Activated B cell treated with CpG ODN at 0.5 μM for 24 hours (primary cell): ENCODE measurements around the gene C9orf72. TPM values are rescaled to one million over a fixed set of nuclear protein-coding genes. Genes with fewer than 3 reads are reported as not detected.

ENCODE experiments used
- ATAC-seq: fragments of 200-7000 bp; cut with Tn5 transposase; one replicate; pipeline ENCODE4 v1.10.0; 2021; ENCODE audit warnings: low read depth, mild to moderate bottlenecking, moderate library complexity
- CTCF ChIA-PET: fragments of 350-600 bp; sonication (Branson Sonifier 250); formaldehyde crosslinking; loops from one replicate; lab custom pipeline; 2021; ENCODE audit warnings: antibody characterized with exemption; lab: Charles Lee
- POLR2A ChIA-PET: fragments of 350-600 bp; sonication (Branson Sonifier 250); formaldehyde crosslinking; loops from one replicate; lab custom pipeline; 2021; ENCODE audit warnings: antibody characterized with exemption; lab: Charles Lee
- DNase-seq: peaks from one replicate; pipeline ENCODE4 v3.0.0; 2022
- H3K27ac Mint-ChIP-seq: one replicate; pipeline ENCODE4 v1.8.0; 2020; ENCODE audit warnings: mixed read lengths
- H3K27me3 Mint-ChIP-seq: one replicate; pipeline ENCODE4 v1.8.0; 2021; ENCODE audit warnings: mixed read lengths
- H3K36me3 Mint-ChIP-seq: one replicate; pipeline ENCODE4 v1.8.0; 2021; ENCODE audit warnings: low read depth, mixed read lengths
- H3K4me1 Mint-ChIP-seq: one replicate; pipeline ENCODE4 v1.8.0; 2021; ENCODE audit warnings: mixed read lengths
- H3K4me3 Mint-ChIP-seq: one replicate; pipeline ENCODE4 v1.8.0; 2020; ENCODE audit warnings: mild to moderate bottlenecking, mixed read lengths
- H3K9me3 Mint-ChIP-seq: one replicate; pipeline ENCODE4 v1.8.0; 2020; ENCODE audit warnings: mixed read lengths
- CTCF ChIP-seq: fragments of 200-600 bp; IDR thresholded peaks from one replicate; pipeline ENCODE4 v1.8.0; 2022; ENCODE audit warnings: antibody characterized with exemption, mild to moderate bottlenecking
- intact Hi-C: fragments of 100-400 bp; cut with micrococcal nuclease; formaldehyde crosslinking; loops from one replicate; pipeline ENCODE4 v1.15.1; 2024
- total RNA-seq: library from RNA; stranded (reverse); gene quantifications from 2 replicates; pipeline ENCODE4 v1.2.3, GENCODE V29; 2022

Gene C9orf72
- total RNA-seq, 1 donor from 2014 or later: 15.2 TPM

- H3K4me1 Mint-ChIP-seq: peaks cover 25% of the 10 kb centered on the region
- TF ChIP-seq CTCF: no peak
- ATAC-seq: no peak
- POLR2A ChIA-PET: no interaction called here
- peaks cover 3% of the 10 kb centered on the region for H3K27me3 Mint-ChIP-seq
- intact Hi-C loops: no loop called here
- no peak overlapping the region for H3K4me3 Mint-ChIP-seq
- no peaks in the 10 kb centered on the region for H3K9me3 Mint-ChIP-seq
- CTCF ChIA-PET: no interaction called here
- H3K36me3 Mint-ChIP-seq: no peaks in the 10 kb centered on the region
- no peak for DNase-seq
- no peak overlapping the region for H3K27ac Mint-ChIP-seq
Observed at GRCh38 chr9:27584931-27585330, 11.7 kb upstream of the C9orf72 start.

- no peak for TF ChIP-seq CTCF
- CTCF ChIA-PET: no interaction called here
- Mint-ChIP-seq H3K27me3 (peaks cover 3% of the 10 kb centered on the region), H3K9me3 (peaks cover 9% of the 10 kb centered on the region), H3K36me3 (no peaks in the 10 kb centered on the region), H3K4me3 (no peak overlapping the region), H3K4me1 (peaks cover 16% of the 10 kb centered on the region), H3K27ac (no peak overlapping the region)
- no peak for ATAC-seq
- POLR2A ChIA-PET: interaction anchor here (0.6 kb wide), 1 partner anchor 19 kb away, joined by 4 read pairs; no protein-coding TSS in a partner anchor
- DNase-seq: no peak
- intact Hi-C loops: no loop called here
Observed at GRCh38 chr9:27582794-27583193, 9.5 kb upstream of the C9orf72 start.

GRCh38 chr9:27581826-27582225 is 8.5 kb upstream of the C9orf72 start:
- Mint-ChIP-seq H3K4me3 (no peak overlapping the region), H3K36me3 (no peaks in the 10 kb centered on the region), H3K27me3 (peaks cover 3% of the 10 kb centered on the region), H3K4me1 (peaks cover 7% of the 10 kb centered on the region), H3K9me3 (peaks cover 9% of the 10 kb centered on the region), H3K27ac (no peak overlapping the region)
- DNase-seq (no peak), ATAC-seq (no peak)
- CTCF ChIA-PET: no interaction called here
- intact Hi-C loops: no loop called here
- no peak for TF ChIP-seq CTCF
- POLR2A ChIA-PET: no interaction called here

GRCh38 chr9:27573634-27574590 is 631 bp upstream of the C9orf72 start:
- Mint-ChIP-seq H3K27ac (peak overlapping the region; percentile 99), H3K27me3 (no peaks in the 10 kb centered on the region), H3K4me1 (peaks cover 24% of the 10 kb centered on the region), H3K9me3 (peaks cover 9% of the 10 kb centered on the region), H3K4me3 (peak overlapping the region; percentile 97), H3K36me3 (peaks cover 5% of the 10 kb centered on the region)
- ChIA-PET POLR2A (interaction anchor here (0.6 to 2.3 kb wide), 12 partner anchors 10 to 627 kb away, joined by 3 to 13 read pairs (median 5); partner anchors contain the start of genes IFT74 and PLAA), CTCF (no interaction called here)
- DNase-seq (peak; percentile 77), ATAC-seq (peak; percentile 88)
- TF ChIP-seq CTCF: no peak
- intact Hi-C loops: loop anchor here (1.0 to 5.0 kb wide), 7 partner anchors 12 to 681 kb away; partner anchors contain the start of genes CAAP1, MOB3B and PLAA

GRCh38 chr9:27572566-27572917 is 739 bp downstream of the C9orf72 start:
- peak overlapping the region; percentile 99 for H3K27ac Mint-ChIP-seq
- CTCF ChIA-PET: interaction anchor here (0.6 to 1.0 kb wide), 2 partner anchors 14 to 239 kb away, joined by 3 read pairs; no protein-coding TSS in a partner anchor
- TF ChIP-seq CTCF: no peak
- H3K4me3 Mint-ChIP-seq: peak overlapping the region; percentile 97
- no peaks in the 10 kb centered on the region for H3K9me3 Mint-ChIP-seq
- H3K36me3 Mint-ChIP-seq: peaks cover 5% of the 10 kb centered on the region
- H3K27me3 Mint-ChIP-seq: no peaks in the 10 kb centered on the region
- ATAC-seq (peak; percentile 26), DNase-seq (no peak)
- peaks cover 24% of the 10 kb centered on the region for H3K4me1 Mint-ChIP-seq
- intact Hi-C loops: loop anchor here (1.0 to 5.0 kb wide), 3 partner anchors 87 to 680 kb away; partner anchors contain the start of gene CAAP1
- POLR2A ChIA-PET: interaction anchor here (1.3 to 2.3 kb wide), 8 partner anchors 9 to 625 kb away, joined by 4 to 13 read pairs (median 6); partner anchors contain the start of genes IFT74 and PLAA
